HG03095 (cell line): ENCODE results near the gene EID3.
"Not testable (repeated sequence)": the region's sequence is repeated elsewhere in the genome, so short reads cannot be mapped to it uniquely, and the experiment has no call there.

Experiments
- ATAC-seq: cut with Tn5 transposase; IDR thresholded peaks from one replicate; pipeline ENCODE4 v1.9.1; 2021; ENCODE audit warnings: moderate library complexity; ENCODE audit not compliant: unreplicated experiment

The EID3 gene

DNA sequence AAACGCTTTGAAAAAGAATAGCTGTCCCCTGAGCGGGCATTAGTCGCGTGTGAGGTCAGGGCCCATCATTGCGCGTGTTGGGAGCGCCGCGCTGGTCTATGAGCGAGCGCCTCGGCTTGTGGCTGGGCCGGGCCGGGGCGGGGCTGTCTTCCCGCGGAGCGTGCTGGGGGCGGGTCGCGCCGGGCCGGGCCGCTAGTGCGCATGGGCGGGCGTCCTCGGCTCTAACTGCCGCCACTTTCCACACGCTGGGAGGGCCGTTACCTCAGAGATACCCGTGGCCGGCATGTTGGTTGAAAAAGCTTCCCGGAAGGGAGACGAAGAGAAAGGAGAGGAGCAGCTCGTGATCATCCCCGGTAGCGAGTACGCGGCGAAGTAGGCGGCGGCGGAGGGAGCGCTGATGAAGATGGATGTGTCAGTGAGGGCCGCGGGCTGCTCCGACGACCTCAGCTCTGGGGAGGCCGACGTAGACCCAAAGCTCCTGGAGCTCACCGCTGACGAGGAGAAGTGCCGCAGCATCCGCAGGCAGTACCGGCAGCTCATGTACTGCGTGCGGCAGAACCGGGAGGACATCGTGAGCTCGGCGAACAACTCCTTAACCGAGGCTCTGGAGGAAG lies at the start of gene EID3:
TSS of gene EID3 (plus strand) at position 202 of the 614 bp plus-strand sequence. CDS start at position 398, 196 bp downstream.
- ATAC-seq = peak; percentile 92

GRCh38 chr12:104257913-104258472 lies 45.5 kb upstream of the EID3 start:
- ATAC-seq = no peak

DNA sequence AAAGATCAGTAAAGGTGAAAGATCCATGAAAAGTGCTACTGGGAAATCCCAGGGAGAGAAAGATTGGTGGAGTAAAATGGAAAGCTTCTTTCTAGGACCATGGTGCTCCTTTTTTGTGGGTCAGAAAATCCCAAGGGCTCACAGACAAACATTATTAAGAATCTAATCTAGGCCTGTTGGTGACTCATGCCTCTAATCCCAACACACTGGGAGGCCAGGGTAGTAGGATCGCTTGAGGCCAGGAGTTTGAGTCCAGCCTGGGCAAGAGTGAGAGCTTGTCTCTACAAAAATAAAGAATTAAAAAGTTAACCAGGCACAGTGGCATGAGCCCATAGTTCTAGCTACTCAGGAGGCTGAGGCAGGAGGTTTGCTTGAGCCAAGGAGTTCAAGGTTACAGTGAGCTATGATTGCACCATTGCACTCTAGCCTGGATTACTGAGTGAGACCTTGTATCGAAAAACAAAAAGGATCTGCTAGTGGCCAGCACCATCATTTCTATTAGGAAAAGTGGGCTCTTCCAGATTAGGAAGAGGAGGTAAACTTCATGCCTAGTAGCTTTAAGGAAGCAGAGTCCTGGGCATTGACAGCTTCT lies 45.0 kb upstream of the EID3 start:
- ATAC-seq = no peak

- ATAC-seq = no peak
These were observed 40.5 kb upstream of the EID3 start for GRCh38 chr12:104263026-104263425.

DNA sequence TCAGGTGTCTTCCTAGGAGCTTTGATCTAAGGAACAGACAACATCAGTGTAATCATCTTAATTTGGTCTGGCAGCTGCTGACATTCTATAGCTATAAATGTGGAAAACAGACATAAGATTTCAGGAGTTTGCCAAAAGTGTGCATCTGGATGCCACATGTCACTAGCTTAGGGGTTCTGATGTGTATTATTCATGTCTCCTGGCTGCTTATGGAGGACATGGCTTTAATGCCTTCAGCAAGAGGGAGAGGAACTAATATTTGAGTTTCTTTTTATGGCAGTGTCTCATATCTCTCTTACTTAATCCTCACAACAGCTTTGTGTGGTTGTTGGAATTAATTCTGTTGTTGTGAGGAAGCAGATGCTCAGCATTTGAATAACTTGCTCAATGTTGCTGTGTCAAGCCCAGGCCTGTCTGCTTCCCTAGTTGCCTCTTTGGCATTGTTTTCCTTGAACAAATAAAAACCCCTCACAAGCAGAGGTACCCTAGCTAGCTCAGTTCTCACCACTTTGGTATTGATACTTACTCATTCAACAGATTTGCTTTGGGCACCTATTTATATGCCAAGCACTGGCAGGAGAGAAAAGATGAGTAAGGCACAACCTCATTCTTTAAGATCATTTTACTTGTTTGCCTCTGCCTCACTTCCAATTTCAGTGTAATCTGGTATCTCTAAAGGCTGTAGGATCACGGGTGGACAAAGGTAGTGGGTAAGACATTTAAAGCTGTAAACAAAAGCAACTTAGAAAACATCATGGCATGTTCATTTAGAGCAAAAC lies 39.8 kb upstream of the EID3 start:
- no peak for ATAC-seq

- ATAC-seq = not testable (repeated sequence)
These were observed 38.1 kb upstream of the EID3 start for GRCh38 chr12:104265436-104265835.

DNA sequence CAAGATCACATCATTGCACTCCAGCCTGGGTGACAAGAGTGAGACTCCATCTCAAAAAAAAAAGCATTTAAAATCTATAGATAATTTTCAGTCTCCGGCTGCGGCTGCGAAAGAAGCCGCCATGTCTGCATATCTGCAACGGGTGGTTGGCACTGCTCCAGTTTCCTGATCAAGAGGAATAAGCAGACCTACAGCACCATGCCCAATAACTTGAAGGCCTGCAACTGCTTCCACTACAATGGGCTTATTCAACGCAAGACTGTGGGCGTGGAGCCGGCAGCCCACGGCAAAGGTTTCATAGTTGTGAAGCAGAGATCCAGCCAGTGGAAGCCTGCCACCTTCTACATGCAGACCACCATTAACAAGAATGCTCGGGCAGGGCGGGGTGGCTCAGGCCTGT lies 30.6 kb upstream of the EID3 start:
- no peak for ATAC-seq

DNA sequence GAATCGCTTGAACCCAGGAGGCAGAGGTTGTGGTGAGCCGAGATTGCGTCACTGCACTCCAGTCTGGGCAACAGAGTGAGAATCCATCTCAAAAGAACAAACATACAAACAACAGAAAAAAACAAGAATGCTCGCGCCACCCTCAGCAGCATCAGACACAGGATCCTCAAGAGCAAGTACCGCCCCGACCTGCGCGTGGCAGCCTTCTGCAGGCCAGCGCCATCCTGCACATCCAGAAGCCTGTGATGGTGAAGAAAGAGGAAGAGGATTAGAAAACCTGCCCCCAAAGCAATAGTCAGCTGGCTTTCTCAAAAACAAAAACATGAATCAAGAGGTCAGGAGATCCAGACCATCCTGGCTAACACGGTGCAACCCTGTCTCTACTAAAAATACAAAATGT lies 30.0 kb upstream of the EID3 start:
- ATAC-seq = no peak

DNA sequence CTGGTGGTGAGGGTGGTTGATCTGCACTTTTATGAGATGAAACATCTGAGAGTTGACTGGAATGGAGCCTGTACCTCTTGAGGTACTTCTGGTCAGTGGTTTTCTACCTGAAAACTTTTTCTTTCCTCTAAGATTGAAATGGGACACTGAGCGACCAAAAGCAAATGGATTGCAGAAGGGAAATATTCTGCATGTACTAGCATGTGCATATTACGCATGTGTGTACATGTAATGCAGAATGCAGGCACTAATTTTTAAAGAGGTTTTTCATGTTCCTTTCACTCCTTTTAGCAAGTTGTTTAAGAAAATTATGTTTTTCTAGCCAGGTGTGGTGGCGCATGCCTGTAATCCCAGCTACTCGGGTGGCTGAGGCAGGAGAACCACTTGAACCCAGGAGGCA lies 28.7 kb upstream of the EID3 start:
- ATAC-seq = no peak

DNA sequence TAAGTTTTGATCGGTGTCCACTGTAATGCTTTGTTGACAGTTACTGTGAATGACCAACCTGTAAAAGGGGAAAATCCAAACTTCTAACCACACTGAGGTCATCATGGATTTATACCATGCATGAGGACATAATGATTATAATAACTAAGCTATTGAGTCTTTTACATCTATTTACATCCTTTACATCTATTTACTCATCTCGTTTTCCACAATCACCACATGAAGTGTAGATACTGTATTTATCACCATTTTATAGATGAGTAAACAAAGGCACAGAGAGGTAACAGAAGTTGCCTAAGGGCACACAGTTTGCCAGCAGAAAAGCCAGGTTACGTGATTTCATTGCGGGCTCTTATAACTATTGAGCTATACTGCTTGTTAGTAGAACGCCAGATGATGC lies 27.9 kb upstream of the EID3 start:
- peak; percentile 22 for ATAC-seq

GRCh38 chr12:104276273-104277131 lies 27.0 kb upstream of the EID3 start:
- peak; percentile 78 for ATAC-seq

- ATAC-seq = no peak
These were observed 24.4 kb upstream of the EID3 start for GRCh38 chr12:104279164-104279563.

DNA sequence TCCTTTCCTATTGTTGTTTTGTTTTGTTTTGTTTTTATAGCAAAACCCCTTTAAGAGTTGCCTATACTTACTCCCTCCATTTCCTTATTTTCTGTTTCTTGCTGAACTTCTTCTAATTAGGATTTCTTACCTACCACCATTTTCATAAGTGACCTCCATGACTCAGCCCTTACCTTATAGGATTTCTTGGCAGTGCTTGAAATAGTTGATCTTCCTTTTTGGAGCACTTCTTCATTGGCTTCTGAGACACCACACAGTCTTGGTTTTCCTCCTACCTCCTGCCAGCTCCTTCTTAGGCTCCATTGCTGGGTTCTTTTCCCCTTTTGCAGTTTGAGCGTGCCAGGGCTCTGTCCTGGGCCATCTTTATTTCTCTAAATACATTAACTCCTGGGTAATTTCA lies 23.4 kb upstream of the EID3 start:
- no peak for ATAC-seq

GRCh38 chr12:104280717-104281458 lies 22.7 kb upstream of the EID3 start:
- no peak for ATAC-seq

GRCh38 chr12:104281636-104282035 lies 21.9 kb upstream of the EID3 start:
- no peak for ATAC-seq

DNA sequence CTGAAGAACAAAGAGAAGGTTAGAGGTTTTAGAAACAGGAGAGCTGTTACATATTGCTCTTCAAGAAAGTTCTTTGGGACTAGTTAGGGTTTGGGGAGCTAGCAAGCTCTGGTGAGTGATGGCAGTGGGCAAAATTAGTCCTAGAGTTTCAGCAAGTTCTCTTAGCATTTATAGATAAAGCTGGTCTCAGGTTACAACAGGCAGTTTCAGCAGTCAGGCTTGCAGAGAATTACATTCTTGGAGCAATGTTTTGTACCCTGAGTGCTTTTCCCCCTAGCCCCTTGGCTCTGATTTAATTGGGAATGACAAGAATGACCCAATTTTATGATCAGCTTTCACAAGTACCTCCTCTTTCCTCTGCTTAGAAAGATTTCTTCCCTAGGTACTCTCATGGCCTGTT lies 21.4 kb upstream of the EID3 start:
- no peak for ATAC-seq

GRCh38 chr12:104285740-104286515 lies 17.6 kb upstream of the EID3 start:
- no peak for ATAC-seq

GRCh38 chr12:104286516-104287482 lies 16.7 kb upstream of the EID3 start:
- peak; percentile 88 for ATAC-seq
